ENCODE data around the gene RAPGEF6. TPM values are rescaled to one million over a fixed set of nuclear protein-coding genes. Genes with fewer than 3 reads are reported as not detected.

Gene RAPGEF6
- total and polyA plus RNA-seq, 2 of the 4 experiments (the other 2 are of a cell fraction) = 5.8 to 18.8 TPM

DNA sequence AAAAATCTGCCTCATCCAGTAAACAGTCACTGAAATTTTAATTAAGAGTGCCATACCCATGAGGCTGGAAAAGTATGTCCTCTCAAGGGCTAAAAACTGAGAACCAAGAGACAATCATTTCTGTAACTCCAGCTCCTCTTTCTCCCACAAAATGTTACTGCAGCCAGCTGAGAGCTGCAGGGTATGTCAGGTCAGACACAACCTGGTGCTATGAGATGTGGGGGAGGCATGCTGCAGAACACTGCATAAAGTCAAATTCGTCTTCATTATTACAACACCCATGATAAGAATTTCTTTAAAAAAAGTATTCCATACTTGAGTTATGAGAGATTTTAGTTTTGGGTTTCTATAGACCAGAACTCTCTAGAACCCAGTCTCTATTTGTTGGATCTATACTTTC lies 209.0 kb downstream of the RAPGEF6 start:
- Histone ChIP-seq H3K9me3 (ENCODE audit: control insufficient read depth, insufficient read depth, low read length) (no peaks in the 10 kb centered on the region), H3K36me3 (ENCODE audit: control insufficient read depth, insufficient read depth, low read length) (peaks cover 15% of the 10 kb centered on the region), H3K79me1 (ENCODE audit: low read depth in 1 of 2, low read length in 2 of 2) (peaks cover 7 to 9% of the 10 kb centered on the region in 2 experiments; a peak in 2 of 4 replicates), H2BK15ac (ENCODE audit: low read depth, low read length) (no peak overlapping the region), H3K23ac (ENCODE audit: low read depth, low read length) (no peak overlapping the region), H2BK120ac (ENCODE audit: low read depth, low read length) (no peak overlapping the region), H4K5ac (ENCODE audit: low read depth, low read length) (no peak overlapping the region), H2BK5ac (ENCODE audit: low read depth, low read length, poor library complexity, severe bottlenecking) (no peak overlapping the region), H3K14ac (replicated peaks; ENCODE audit: low read depth, low read length) (no peak overlapping the region), H4K8ac (ENCODE audit: low read depth in 2 of 2, low read length in 2 of 2) (no peak overlapping the region), H2AK5ac (ENCODE audit: low read depth, low read length) (no peak overlapping the region), H3K4me1 (ENCODE audit: control insufficient read depth, insufficient read depth, low read length) (no peaks in the 10 kb centered on the region), H3K4me3 (ENCODE audit: insufficient read depth, low read depth, low read length) (no peak overlapping the region), H3K4ac (ENCODE audit: low read depth, low read length) (no peak overlapping the region), H3K4me2 (ENCODE audit: low read depth, low read length) (no peak overlapping the region), H3K27ac (ENCODE audit: insufficient read depth, low read length) (no peak overlapping the region), H3K9me1 (ENCODE audit: insufficient read depth, low read length) (0 out of 2 replicates have a peak, but pooled peaks cover 3% of the 10 kb centered on the region), H3K9ac (ENCODE audit: low read depth, low read length) (no peak overlapping the region), H3K18ac (ENCODE audit: low read depth, low read length) (no peak overlapping the region), H3K56ac (ENCODE audit: extremely low read depth, insufficient read depth, low read length) (no peak overlapping the region), H2AFZ (replicated peaks; ENCODE audit: low read length, poor library complexity) (no peak overlapping the region), H4K91ac (ENCODE audit: insufficient read depth, low read depth, low read length) (no peak overlapping the region), H3K27me3 (ENCODE audit: control insufficient read depth, insufficient read depth, low read length) (no peaks in the 10 kb centered on the region), H2BK20ac (ENCODE audit: low read depth, low read length) (no peak overlapping the region), H4K20me1 (ENCODE audit: insufficient read depth, low read length) (no peaks in the 10 kb centered on the region), H2AK9ac (replicated peaks; ENCODE audit: low read depth, low read length, poor library complexity) (no peak overlapping the region)
- DNase-seq (no peak), ATAC-seq (ENCODE audit: low read depth) (no peak)
- intact Hi-C loops (cut with micrococcal nuclease) = no loop called here
- in situ Hi-C loops (cut with MboI; ENCODE audit: low sequenced_read_pairs) = no loop called here
- dilution Hi-C loops (cut with HindIII; ENCODE audit: low sequenced_read_pairs, unreplicated experiment) = no loop called here
- ChIA-PET CTCF (interaction anchor here (0.9 kb wide), 1 partner anchor 10 kb away, joined by 3 read pairs; no protein-coding TSS in a partner anchor), POLR2A (ENCODE audit: unreplicated experiment) (no interaction called here)
- BruUV-seq (replicated peaks) = no TSS peak
- no CpG with 5 or more reads among the region's 1 CpG for WGBS, 2 experiments (ENCODE audit: extremely low coverage in 2 of 2, insufficient read length in 1 of 2)
- TF ChIP-seq RFX5 (IDR thresholded peaks at IDR 0.05; ENCODE audit: low read depth, low read length) = no peak
- no peak for TF ChIP-seq MXI1 (IDR thresholded peaks at IDR 0.05; ENCODE audit: borderline replicate concordance, low read depth, low read length)
- no peak for TF ChIP-seq BHLHE40 (IDR thresholded peaks at IDR 0.05; ENCODE audit: low read depth, low read length)
- TF ChIP-seq CEBPB (IDR thresholded peaks at IDR 0.05; ENCODE audit: low read depth, low read length) = no peak
- TF ChIP-seq RAD21 (IDR thresholded peaks at IDR 0.05; ENCODE audit: low read length) = no peak
- no peak for TF ChIP-seq SMC3 (IDR thresholded peaks at IDR 0.05; ENCODE audit: low read depth, low read length)
- no peak for TF ChIP-seq RCOR1 (IDR thresholded peaks at IDR 0.05; ENCODE audit: insufficient replicate concordance, low read length)
- TF ChIP-seq, protein P1, sequence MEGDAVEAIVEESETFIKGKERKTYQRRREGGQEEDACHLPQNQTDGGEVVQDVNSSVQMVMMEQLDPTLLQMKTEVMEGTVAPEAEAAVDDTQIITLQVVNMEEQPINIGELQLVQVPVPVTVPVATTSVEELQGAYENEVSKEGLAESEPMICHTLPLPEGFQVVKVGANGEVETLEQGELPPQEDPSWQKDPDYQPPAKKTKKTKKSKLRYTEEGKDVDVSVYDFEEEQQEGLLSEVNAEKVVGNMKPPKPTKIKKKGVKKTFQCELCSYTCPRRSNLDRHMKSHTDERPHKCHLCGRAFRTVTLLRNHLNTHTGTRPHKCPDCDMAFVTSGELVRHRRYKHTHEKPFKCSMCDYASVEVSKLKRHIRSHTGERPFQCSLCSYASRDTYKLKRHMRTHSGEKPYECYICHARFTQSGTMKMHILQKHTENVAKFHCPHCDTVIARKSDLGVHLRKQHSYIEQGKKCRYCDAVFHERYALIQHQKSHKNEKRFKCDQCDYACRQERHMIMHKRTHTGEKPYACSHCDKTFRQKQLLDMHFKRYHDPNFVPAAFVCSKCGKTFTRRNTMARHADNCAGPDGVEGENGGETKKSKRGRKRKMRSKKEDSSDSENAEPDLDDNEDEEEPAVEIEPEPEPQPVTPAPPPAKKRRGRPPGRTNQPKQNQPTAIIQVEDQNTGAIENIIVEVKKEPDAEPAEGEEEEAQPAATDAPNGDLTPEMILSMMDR (conservative IDR thresholded peaks at IDR 0.05; ENCODE audit: low read depth, low read length) = no peak
- TF ChIP-seq, protein P2, sequence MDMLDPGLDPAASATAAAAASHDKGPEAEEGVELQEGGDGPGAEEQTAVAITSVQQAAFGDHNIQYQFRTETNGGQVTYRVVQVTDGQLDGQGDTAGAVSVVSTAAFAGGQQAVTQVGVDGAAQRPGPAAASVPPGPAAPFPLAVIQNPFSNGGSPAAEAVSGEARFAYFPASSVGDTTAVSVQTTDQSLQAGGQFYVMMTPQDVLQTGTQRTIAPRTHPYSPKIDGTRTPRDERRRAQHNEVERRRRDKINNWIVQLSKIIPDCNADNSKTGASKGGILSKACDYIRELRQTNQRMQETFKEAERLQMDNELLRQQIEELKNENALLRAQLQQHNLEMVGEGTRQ (IDR thresholded peaks at IDR 0.05; ENCODE audit: low read depth, low read length) = no peak
- TF ChIP-seq NFE2L2 (IDR thresholded peaks at IDR 0.05; ENCODE audit: low read depth, low read length) = no peak
- no peak for TF ChIP-seq CHD1 (IDR thresholded peaks at IDR 0.05; ENCODE audit: low read depth, low read length)
- TF ChIP-seq POLR2A (IDR thresholded peaks at IDR 0.05; ENCODE audit: low read depth, low read length) = no peak
- no peak for TF ChIP-seq MAZ (IDR thresholded peaks at IDR 0.05; ENCODE audit: borderline replicate concordance, low read depth, low read length)
- no peak for TF ChIP-seq FOS (IDR thresholded peaks at IDR 0.05; ENCODE audit: low read depth, low read length)
- TF ChIP-seq, protein P3, sequence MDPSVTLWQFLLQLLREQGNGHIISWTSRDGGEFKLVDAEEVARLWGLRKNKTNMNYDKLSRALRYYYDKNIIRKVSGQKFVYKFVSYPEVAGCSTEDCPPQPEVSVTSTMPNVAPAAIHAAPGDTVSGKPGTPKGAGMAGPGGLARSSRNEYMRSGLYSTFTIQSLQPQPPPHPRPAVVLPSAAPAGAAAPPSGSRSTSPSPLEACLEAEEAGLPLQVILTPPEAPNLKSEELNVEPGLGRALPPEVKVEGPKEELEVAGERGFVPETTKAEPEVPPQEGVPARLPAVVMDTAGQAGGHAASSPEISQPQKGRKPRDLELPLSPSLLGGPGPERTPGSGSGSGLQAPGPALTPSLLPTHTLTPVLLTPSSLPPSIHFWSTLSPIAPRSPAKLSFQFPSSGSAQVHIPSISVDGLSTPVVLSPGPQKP (IDR thresholded peaks at IDR 0.05; ENCODE audit: borderline replicate concordance, low read depth, low read length) = no peak
- no peak for TF ChIP-seq MAFK (IDR thresholded peaks at IDR 0.05; ENCODE audit: low read depth, low read length)

Measured in IMR-90 (cell line).